NCI-H1436 treated with DMSO at 0.1 percent for 48 hours (cell line): ENCODE data around the gene TMX3.
A peak's percentile ranks its signal among the peaks of the same experiment; 100 is the strongest.

Experiments
- DNase-seq: peaks from one replicate; lab custom pipeline; 2025; lab: John Stamatoyannopoulos, UW

TMX3 gene, protein sequence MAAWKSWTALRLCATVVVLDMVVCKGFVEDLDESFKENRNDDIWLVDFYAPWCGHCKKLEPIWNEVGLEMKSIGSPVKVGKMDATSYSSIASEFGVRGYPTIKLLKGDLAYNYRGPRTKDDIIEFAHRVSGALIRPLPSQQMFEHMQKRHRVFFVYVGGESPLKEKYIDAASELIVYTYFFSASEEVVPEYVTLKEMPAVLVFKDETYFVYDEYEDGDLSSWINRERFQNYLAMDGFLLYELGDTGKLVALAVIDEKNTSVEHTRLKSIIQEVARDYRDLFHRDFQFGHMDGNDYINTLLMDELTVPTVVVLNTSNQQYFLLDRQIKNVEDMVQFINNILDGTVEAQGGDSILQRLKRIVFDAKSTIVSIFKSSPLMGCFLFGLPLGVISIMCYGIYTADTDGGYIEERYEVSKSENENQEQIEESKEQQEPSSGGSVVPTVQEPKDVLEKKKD

GRCh38 chr18:68714712-68715496, at the start of gene TMX3:
Gene TMX3 (minus strand): TSS chr18:68715108. CDS start chr18:68714981, 127 bp downstream.
- peak; percentile 80 for DNase-seq

- no peak for DNase-seq
Observed at GRCh38 chr18:68764016-68764415, 49.1 kb upstream of the TMX3 start.

DNA sequence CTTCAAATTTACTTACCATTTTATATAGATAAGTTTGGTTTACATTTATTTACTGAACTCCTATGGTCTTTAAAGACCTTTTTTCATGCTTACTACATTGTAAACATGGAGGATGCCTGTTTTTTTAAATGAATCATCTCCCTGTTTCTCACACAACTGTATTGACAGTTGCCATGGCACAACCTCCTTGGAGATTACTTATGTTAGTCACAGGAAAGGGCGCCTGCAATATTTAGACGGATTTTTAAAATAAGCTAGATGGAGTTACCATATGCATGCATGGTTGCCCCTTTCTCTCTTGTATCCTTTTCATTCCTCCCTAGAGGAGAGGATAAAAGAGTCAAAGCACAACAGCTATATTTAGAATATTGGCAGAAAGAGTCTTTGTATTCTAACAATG, 48.2 kb upstream of the TMX3 start:
- DNase-seq = no peak

DNA sequence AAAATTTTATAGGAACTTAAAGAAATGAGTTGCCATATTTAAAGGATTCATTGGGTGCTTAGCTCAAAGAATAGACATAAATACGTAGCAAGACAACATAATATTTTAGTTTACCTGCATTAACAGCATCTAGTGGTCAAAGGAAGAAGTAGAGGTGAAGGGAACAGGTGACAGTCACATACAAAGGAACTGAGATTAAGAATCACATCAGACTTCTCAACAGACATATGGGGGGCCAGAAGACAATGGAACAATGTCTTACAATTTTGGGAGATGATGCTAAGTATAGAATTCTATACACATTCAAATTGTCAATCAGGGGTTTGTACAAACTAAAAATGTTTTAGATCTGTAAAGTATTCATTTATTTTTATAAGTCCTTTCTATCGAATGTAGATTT, 44.4 kb upstream of the TMX3 start:
- DNase-seq = no peak

GRCh38 chr18:68757126-68757525, 42.2 kb upstream of the TMX3 start:
- no peak for DNase-seq

DNA sequence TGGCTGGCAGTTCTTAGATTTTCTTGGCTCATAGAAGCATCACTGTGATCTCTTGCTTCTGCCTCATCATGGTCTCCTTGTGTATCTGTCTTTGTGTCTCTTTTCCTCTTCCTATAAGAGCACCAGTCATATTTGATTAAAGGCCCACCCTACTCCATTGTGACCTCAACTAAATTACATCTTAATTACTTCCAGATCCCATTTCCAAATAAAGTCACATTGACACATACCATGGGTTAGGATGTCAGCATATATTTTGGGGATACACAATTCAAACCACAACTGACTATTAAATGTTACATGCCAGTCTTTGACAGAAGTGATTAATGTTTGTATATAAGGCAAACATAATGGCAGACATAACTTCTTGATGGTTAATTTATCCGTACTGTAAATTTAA, 27.3 kb upstream of the TMX3 start:
- no peak for DNase-seq

DNA sequence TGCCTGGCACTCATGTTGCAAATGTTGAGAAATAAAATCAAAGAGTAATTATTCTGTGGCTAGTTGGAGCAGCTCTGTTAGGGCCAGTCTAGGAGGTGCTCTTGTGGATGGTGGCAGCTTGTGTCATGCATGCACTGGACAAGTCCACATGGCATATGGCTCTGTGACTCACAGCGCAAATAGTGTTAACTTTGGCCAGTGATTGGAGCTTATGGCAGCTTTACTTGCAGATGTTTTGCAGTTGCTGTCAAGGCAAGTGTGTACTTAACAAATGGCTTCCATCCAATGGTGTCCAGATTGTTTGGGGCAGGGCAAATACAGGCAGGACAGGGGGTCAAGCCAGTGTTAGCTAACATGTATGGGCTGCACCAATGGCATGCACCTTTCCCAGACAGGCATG, 26.1 kb upstream of the TMX3 start:
- DNase-seq = no peak

DNA sequence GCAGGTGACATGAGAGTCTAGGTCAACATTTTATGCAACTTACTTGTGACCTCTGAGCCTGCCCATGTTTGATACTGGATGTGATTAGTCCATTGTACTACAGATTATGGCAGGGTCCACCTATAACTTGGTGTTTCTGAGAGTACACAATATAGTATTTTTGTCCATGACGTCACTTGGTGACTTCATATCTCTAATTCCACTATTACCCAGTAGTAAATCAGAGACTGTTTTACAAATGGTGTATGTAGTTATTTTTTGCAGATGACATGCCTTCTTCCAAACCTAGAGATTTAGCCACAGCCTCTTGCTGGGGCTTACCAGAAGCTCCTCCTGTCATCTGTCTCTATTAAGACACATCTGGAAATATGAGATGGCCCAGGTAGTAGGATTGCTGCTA, 24.6 kb upstream of the TMX3 start:
- DNase-seq = no peak

DNA sequence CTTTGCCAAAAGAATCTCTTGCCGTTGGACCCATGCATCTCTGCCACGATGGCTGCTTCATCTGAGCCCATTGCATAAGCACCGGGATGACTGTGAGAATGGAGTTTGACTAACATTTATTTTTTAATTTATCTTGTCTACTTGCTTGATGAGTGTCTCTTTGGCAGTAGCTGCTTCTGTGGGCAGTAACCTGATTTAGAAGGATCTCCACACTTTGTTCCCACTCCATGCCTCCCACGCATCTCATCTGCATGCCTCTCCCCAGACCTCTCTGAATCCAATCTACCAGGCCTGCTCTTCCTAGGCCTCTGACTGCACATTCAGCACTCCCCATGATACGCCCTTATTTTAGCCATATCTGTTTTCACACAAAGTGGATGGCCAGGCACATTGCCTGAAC, 23.7 kb upstream of the TMX3 start:
- no peak for DNase-seq

DNA sequence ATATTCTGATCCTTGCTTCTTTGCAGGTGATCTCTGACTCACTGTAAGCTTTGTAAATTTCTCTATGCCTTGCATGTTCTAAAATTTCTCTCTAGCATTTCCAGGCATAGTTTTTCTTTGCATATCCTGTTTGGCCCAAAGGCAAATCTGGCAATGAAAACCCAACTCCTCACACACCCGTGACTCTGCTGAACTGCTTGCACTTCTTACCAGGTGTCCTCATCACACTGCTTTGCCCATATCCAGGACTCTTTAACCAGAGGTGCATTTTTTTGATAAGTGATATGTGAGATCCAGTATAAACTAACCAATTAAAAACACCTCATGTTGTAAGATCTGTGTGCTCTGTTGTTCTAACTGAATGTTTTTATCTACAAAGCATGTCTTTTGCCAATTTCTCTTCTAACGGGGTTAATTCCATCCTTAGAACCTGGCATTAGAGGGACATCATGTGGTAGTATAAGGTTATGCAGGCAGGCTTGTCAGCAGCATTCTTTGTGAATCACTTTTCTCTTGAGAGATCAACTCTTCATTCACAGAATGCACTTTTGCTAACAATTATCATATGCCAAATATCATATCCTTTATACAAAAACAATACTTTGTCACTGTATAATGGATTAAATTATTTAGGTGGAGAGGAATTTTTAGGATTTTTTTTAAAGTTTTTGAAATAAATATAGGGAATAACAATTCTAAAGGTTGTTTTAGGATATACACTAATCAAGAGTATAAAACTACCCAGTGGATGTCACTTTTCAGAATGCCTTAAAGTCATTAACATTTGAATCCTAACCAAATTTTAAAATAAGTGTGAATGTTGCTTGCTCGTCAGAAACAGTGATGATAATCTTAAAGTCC, 20.8 kb upstream of the TMX3 start:
- DNase-seq = peak; percentile 15

DNA sequence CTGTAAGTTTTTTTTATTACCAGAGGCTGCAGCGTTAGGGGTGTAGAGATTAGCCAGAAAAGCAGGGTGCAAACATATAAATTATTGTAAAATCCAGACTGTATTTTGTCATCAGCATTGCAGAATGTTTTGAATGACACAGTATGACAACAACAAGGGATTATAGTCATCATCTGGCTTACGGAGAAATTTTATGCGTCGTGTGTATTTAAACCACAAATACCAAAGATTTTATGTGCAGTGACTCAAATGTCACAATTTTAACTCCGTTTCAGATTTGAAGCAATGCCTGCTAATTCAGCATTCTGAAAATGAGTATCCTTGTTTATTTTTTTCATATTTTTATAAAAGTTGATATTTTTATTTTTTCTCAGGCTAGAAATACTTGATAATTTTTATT, 19.4 kb upstream of the TMX3 start:
- no peak for DNase-seq

- no peak for DNase-seq
Observed at GRCh38 chr18:68733707-68734106, 18.8 kb upstream of the TMX3 start.

GRCh38 chr18:68728081-68728700, 13.3 kb upstream of the TMX3 start:
- DNase-seq = no peak

DNA sequence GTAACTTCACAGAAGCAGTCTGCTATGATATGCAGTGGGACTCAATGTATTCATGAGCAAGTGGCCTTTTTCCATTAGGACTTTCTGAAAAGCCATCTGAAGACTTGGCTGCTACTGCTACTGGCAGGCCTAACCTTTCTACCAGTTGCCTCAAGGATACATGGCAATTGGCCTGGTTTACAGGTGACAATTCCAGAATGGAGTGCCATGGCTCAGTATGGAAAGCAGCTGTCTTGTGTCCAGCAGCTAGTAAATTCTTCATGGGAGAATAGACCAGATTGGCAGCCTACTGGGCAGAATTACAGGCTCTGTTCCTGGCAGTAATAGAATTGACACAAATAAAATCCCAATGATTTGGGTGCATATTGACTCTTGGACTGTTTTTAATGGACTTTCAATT, 12.6 kb upstream of the TMX3 start:
- no peak for DNase-seq

DNA sequence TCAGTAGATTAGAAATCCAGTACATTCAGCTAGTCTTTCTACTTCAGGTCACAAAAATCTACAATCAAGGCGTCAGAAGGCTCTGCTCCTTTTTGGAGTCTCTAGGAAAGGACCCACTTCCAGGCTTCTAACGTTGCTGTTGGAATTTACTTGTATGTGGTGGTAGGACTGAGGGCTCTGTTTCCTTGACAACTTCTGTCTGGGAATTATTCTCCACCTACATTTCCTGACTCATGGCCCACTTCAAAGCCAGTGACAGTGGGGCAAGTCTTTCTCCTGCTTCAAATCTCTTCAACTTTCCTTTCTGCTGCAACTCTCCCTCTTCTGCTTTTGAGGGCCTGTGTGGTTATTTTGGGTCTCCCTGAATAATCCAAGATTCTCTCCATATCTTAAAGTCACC, 10.4 kb upstream of the TMX3 start:
- no peak for DNase-seq

GRCh38 chr18:68724021-68724420, 9.1 kb upstream of the TMX3 start:
- no peak for DNase-seq

DNA sequence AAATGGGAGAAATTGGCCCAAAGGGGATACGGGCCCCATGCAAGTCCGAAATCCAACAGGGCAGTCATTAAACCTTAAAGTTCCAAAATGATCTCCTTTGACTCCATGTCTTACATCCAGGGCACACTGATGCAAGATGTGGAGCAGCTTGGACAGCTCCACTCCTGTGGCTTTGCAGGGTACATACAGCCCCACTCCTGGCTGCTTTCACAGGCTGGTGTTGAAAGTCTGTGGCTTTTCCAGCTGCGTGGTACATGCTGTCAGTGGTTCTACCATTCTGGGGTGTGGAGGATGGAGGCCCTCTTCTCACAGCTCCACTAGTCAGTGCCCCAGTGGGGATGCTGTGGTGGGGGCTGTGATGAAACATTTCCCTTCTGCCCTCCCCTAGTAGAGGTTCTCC, 8.6 kb upstream of the TMX3 start:
- no peak for DNase-seq

DNA sequence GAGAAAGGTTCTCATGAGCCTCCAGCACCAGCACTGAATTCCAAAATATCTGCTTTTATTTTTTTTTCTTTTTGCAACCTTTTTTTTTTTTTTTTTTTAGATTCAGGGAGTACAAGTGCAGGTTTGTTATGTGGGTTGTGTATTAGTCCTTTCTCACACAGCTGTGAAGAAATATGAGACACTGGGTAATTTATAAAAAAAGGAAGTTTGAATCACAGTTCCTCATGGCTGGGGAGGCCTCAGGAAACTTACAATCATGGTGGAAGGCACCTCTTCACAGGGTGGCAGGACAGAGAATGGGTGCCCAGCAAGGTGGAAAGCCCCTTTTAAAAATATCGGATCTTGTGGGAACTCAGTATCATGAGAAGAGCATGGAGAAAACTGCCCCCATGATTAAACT, 7.9 kb upstream of the TMX3 start:
- DNase-seq = no peak

GRCh38 chr18:68721681-68722583, 7.0 kb upstream of the TMX3 start:
- no peak for DNase-seq

- DNase-seq = no peak
Observed at GRCh38 chr18:68714366-68714711, 569 bp downstream of the TMX3 start.

DNA sequence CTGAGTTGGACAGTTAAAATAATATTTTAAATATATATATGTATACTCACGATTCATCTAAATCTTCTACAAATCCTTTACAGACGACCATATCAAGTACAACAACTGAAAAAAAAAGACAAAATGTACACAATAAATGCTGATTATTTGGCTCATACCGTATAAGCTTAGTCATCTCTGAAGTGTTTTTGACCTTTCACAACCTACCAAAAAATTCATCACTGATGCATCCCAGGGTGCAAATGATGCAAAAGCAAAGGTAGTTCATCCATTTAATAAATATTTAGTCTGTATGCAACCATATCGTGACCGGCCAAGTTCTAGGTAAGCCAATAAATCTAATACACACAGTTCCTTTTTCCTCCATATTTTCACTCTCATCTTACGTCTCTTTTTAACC, 1.1 kb downstream of the TMX3 start:
- no peak for DNase-seq
